ENCODE results near the gene AGAP6. TPM values are rescaled to one million over a fixed set of nuclear protein-coding genes. Genes with fewer than 3 reads are reported as not detected.
A peak's percentile ranks its signal among the peaks of the same experiment; 100 is the strongest.
"Not testable (repeated sequence)": the region's sequence is repeated elsewhere in the genome, so short reads cannot be mapped to it uniquely, and the experiment has no call there.

AGAP6 gene
- total RNA-seq, 2 donors from 2014 or later = 15.9 to 18.0 TPM

DNA sequence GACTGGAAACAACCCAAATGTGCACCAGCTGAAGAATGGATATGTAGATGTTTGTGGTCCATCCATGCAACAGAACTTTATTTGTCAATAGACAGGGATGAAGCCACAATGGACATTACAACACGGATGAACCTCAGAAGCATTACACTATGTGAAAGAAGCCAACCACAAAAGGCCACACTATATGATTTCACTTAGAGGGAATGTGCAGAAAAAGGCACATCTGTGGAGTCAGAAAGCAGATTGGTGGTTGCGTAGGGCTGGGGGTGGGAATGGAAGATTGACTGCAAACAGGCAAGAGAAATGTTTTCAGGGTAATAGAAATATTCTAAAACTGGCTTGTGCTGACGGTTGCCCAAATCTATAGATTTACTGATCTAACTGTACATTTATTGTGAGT is 45.3 kb downstream of the AGAP6 start:
- H3K4me1 Mint-ChIP-seq = no peaks in the 10 kb centered on the region
- 42 to 64% methylated on average over 2 to 3 of the region's 3 CpGs for WGBS, 2 experiments (ENCODE audit: insufficient coverage in 1 of 2, insufficient read length in 1 of 2)

DNA sequence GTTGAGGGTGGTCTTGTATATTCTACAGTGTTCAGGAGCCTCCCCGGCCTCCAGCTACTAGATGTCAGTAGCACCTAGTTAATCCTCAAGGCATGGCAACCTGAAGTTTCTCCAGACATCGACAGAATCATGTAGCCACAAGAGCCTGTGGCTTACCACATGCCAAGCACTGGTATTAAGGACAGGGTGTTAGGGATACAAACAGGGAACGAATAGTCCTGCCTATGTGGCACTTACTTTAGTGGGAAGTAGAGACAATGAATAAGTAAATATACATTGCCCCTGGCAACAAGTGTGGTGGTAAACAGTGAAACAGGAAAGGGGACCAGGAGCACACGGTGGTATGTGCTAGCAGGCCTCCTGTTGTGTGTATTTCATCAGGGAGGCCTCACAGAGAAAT is 47.1 kb downstream of the AGAP6 start:
- not testable (repeated sequence) for H3K27me3 Mint-ChIP-seq (ENCODE audit: insufficient read depth); H3K36me3 ChIP-seq (ENCODE audit: control insufficient read depth, insufficient read depth, low read length); H3K4me3 Mint-ChIP-seq; H3K9me3 Mint-ChIP-seq; DNase-seq; H3K4me1 ChIP-seq (ENCODE audit: control insufficient read depth, insufficient read depth, low read length); H3K9me3 ChIP-seq (ENCODE audit: control insufficient read depth, low read length); H3K4me1 Mint-ChIP-seq; H3K27ac ChIP-seq (ENCODE audit: low read depth, low read length); H3K36me3 Mint-ChIP-seq (ENCODE audit: low read depth); H3K27me3 ChIP-seq (ENCODE audit: control insufficient read depth, insufficient read depth, low read length, poor library complexity, severe bottlenecking); H3K9ac ChIP-seq (ENCODE audit: extremely low read depth, low read length, poor library complexity, severe bottlenecking); H3K4me3 ChIP-seq (ENCODE audit: low read length)
- WGBS, 2 experiments (ENCODE audit: insufficient coverage in 1 of 2, insufficient read length in 1 of 2) = 75 to 90% methylated on average over 3 of the region's 4 CpGs
- peak overlapping the region; percentile 6 for H3K27ac Mint-ChIP-seq

More for the DNA sequence above, 45.3 kb downstream of the AGAP6 start:
- no peak overlapping the region for H3K4me3 Mint-ChIP-seq
- H3K4me1 ChIP-seq (ENCODE audit: control insufficient read depth, insufficient read depth, low read length) = no peaks in the 10 kb centered on the region
- H3K27me3 ChIP-seq (ENCODE audit: control insufficient read depth, insufficient read depth, low read length, poor library complexity, severe bottlenecking) = no peaks in the 10 kb centered on the region
- H3K36me3 Mint-ChIP-seq (ENCODE audit: low read depth) = no peaks in the 10 kb centered on the region
- H3K4me3 ChIP-seq (ENCODE audit: low read length) = no peak overlapping the region
- H3K27me3 Mint-ChIP-seq (ENCODE audit: insufficient read depth) = peaks cover 5% of the 10 kb centered on the region
- no peak for DNase-seq
- no peaks in the 10 kb centered on the region for H3K9me3 Mint-ChIP-seq
- no peaks in the 10 kb centered on the region for H3K9me3 ChIP-seq (ENCODE audit: control insufficient read depth, low read length)
- H3K27ac ChIP-seq (ENCODE audit: low read depth, low read length) = no peak overlapping the region
- TF ChIP-seq, protein P1, sequence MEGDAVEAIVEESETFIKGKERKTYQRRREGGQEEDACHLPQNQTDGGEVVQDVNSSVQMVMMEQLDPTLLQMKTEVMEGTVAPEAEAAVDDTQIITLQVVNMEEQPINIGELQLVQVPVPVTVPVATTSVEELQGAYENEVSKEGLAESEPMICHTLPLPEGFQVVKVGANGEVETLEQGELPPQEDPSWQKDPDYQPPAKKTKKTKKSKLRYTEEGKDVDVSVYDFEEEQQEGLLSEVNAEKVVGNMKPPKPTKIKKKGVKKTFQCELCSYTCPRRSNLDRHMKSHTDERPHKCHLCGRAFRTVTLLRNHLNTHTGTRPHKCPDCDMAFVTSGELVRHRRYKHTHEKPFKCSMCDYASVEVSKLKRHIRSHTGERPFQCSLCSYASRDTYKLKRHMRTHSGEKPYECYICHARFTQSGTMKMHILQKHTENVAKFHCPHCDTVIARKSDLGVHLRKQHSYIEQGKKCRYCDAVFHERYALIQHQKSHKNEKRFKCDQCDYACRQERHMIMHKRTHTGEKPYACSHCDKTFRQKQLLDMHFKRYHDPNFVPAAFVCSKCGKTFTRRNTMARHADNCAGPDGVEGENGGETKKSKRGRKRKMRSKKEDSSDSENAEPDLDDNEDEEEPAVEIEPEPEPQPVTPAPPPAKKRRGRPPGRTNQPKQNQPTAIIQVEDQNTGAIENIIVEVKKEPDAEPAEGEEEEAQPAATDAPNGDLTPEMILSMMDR (conservative IDR thresholded peaks at IDR 0.05) = no peak
- H3K36me3 ChIP-seq (ENCODE audit: control insufficient read depth, insufficient read depth, low read length) = no peaks in the 10 kb centered on the region
- H3K27ac Mint-ChIP-seq = no peak overlapping the region
- H3K9ac ChIP-seq (ENCODE audit: extremely low read depth, low read length, poor library complexity, severe bottlenecking) = no peak overlapping the region

DNA sequence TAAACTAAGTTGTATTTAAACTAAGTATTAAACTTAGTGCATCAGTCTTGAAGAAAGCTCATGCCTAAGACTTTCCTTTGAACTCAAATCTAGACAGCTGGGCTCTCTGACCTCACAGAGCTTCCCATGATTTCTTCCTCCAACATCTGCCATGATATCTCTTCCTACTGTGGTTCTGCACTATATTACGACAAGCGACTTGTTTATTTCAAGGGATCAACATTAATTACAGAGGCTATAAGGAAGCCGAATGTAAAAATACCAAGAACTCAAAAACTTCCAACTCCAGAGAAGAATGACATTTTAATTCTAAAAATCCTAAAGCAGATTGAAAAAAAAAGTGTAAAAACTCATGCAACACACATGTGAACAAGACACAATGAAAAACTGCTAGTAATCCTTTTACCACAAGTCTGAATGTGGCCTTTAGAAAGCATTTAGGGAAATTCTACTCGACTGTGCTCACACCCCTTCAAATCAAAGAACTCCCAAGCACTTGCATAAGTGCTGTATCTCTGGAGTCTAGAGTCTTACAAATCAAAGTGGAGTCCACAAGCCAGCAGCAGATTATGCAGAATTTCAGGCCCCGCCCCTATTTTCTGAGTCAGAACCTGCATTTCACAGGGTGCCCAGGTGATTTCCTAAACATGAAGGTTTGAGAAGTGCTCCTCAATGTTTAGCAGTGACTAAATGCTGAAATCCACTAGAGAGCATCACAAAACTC is 56.9 kb downstream of the AGAP6 start:
- peak; percentile 63 for DNase-seq
- H3K4me1 Mint-ChIP-seq = no peaks in the 10 kb centered on the region
- Histone ChIP-seq H3K36me3 (ENCODE audit: control insufficient read depth, insufficient read depth, low read length) (no peaks in the 10 kb centered on the region), H3K27me3 (ENCODE audit: control insufficient read depth, insufficient read depth, low read length, poor library complexity, severe bottlenecking) (no peaks in the 10 kb centered on the region), H3K27ac (ENCODE audit: low read depth, low read length) (no peak overlapping the region), H3K4me1 (ENCODE audit: control insufficient read depth, insufficient read depth, low read length) (no peaks in the 10 kb centered on the region), H3K9me3 (ENCODE audit: control insufficient read depth, low read length) (no peaks in the 10 kb centered on the region), H3K4me3 (ENCODE audit: low read length) (no peak overlapping the region), H3K9ac (ENCODE audit: extremely low read depth, low read length, poor library complexity, severe bottlenecking) (no peak overlapping the region)
- no peak overlapping the region for H3K4me3 Mint-ChIP-seq
- H3K27ac Mint-ChIP-seq = no peak overlapping the region
- TF ChIP-seq, protein P1 (conservative IDR thresholded peaks at IDR 0.05) = no peak
- no peaks in the 10 kb centered on the region for H3K36me3 Mint-ChIP-seq (ENCODE audit: low read depth)
- no peaks in the 10 kb centered on the region for H3K27me3 Mint-ChIP-seq (ENCODE audit: insufficient read depth)
- no peaks in the 10 kb centered on the region for H3K9me3 Mint-ChIP-seq
- WGBS, 2 experiments (ENCODE audit: insufficient coverage in 1 of 2, insufficient read length in 1 of 2) = 62 to 89% methylated on average over 3 to 5 of the region's 5 CpGs

DNA sequence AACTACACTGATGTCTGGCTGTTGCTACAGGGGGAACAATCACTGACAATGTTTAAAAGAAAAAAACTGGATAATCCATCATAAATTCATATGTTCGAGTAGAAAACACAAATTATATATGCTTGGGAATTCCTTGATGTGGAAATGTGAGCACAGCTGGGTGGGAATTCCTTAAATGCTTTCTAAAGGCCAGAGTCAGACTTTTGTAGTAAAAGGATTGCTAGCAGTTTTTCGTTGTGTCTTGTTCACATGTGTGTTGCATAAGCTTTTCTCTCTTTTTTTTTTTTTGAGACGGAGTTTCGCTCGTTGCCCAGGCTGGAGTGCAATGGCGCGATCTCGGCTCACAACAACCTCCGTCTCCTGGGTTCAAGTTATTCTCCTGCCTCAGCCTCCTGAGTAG is 58.3 kb downstream of the AGAP6 start:
- not testable (repeated sequence) for H3K4me1 Mint-ChIP-seq; H3K36me3 Mint-ChIP-seq (ENCODE audit: low read depth); H3K9me3 ChIP-seq (ENCODE audit: control insufficient read depth, low read length); H3K27ac ChIP-seq (ENCODE audit: low read depth, low read length); H3K27ac Mint-ChIP-seq; DNase-seq; H3K27me3 ChIP-seq (ENCODE audit: control insufficient read depth, insufficient read depth, low read length, poor library complexity, severe bottlenecking); H3K4me1 ChIP-seq (ENCODE audit: control insufficient read depth, insufficient read depth, low read length); H3K9me3 Mint-ChIP-seq; H3K9ac ChIP-seq (ENCODE audit: extremely low read depth, low read length, poor library complexity, severe bottlenecking); H3K36me3 ChIP-seq (ENCODE audit: control insufficient read depth, insufficient read depth, low read length); H3K4me3 ChIP-seq (ENCODE audit: low read length); H3K4me3 Mint-ChIP-seq; H3K27me3 Mint-ChIP-seq (ENCODE audit: insufficient read depth)
- WGBS, 2 experiments (ENCODE audit: insufficient coverage in 1 of 2, insufficient read length in 1 of 2) = 87% methylated on average over 9 of the region's 9 CpGs; no CpG with 5 or more reads in 1 of the 2 experiments

DNA sequence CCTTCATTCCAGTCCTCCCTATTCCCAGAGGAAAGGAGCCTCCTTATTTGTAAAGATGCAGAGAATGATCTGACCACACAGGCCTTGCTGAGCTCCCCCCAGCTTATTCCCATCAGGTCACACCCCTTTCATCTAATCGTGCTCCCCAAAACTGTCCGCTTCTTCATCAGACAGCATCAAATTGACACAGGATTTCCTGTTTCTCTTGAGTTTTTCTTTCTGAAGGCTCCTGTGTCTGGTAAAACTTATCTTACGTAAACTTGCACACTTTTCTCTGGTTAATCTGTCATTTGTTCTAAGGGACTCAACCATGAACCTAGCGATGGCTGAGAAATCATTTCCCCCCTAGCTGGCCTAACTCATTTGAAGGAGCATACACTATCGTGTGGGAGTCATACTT is 59.4 kb downstream of the AGAP6 start:
- H3K27ac Mint-ChIP-seq; H3K27me3 Mint-ChIP-seq (ENCODE audit: insufficient read depth); H3K36me3 ChIP-seq (ENCODE audit: control insufficient read depth, insufficient read depth, low read length); H3K36me3 Mint-ChIP-seq (ENCODE audit: low read depth); H3K4me3 Mint-ChIP-seq; H3K9me3 Mint-ChIP-seq; H3K27me3 ChIP-seq (ENCODE audit: control insufficient read depth, insufficient read depth, low read length, poor library complexity, severe bottlenecking); DNase-seq; H3K9ac ChIP-seq (ENCODE audit: extremely low read depth, low read length, poor library complexity, severe bottlenecking); H3K4me1 Mint-ChIP-seq; H3K9me3 ChIP-seq (ENCODE audit: control insufficient read depth, low read length); H3K4me3 ChIP-seq (ENCODE audit: low read length); H3K4me1 ChIP-seq (ENCODE audit: control insufficient read depth, insufficient read depth, low read length); H3K27ac ChIP-seq (ENCODE audit: low read depth, low read length): not testable (repeated sequence)
- WGBS, 2 experiments (ENCODE audit: insufficient coverage in 1 of 2, insufficient read length in 1 of 2) = 97% methylated on average over 2 of the region's 5 CpGs; no CpG with 5 or more reads in 1 of the 2 experiments

Data from endodermal cell (in vitro differentiated cells).